HepG2 (cell line): ENCODE data around the gene GPR156. TPM values are rescaled to one million over a fixed set of nuclear protein-coding genes. Genes with fewer than 3 reads are reported as not detected.

ENCODE experiments used
- ATAC-seq: fragments of 200-7000 bp; cut with Tn5 transposase; 3 replicates; pipeline ENCODE4 v1.9.1; 2020; ENCODE audit warnings: mild to moderate bottlenecking, moderate library complexity
- BruUV-seq: library from RNA; stranded (reverse); fragments of 400-500 nt; replicated peaks from 2 replicates; lab custom pipeline; 2021; lab: Mats Ljungman, UMichigan
- CTCF ChIA-PET: fragments of 300-600 bp; formaldehyde crosslinking; extraction: SDS; loops from one replicate; lab custom pipeline; 2021; ENCODE audit warnings: low total read pairs, inconsistent platforms, low intra/inter-chr PET ratio; lab: Yijun Ruan, JAX
- POLR2A ChIA-PET: fragments of 350-600 bp; sonication (Branson Sonifier 250); formaldehyde crosslinking; loops from one replicate; lab custom pipeline; 2020; ENCODE audit warnings: antibody characterized with exemption, inconsistent platforms; lab: Yijun Ruan, JAX
- DNase-seq: peaks from one replicate; pipeline ENCODE4 v3.0.0-alpha.2; 2015; ENCODE audit warnings: low spot score
- FAIRE-seq: peaks from 3 replicates; lab custom pipeline; 2011; peaks lifted over from hg19 to GRCh38; lab: Jason Lieb, UNC
- H2AFZ ChIP-seq: one replicate; pipeline ENCODE4 v1.6.1; 2011; ENCODE audit warnings: low read length, inconsistent platforms
- H3K27ac ChIP-seq: fragments of 300-600 bp; 3 replicates; pipeline ENCODE4 v1.8.0; 2011; ENCODE audit warnings: mixed run types, mild to moderate bottlenecking, mixed read lengths, low read length, inconsistent platforms; ENCODE audit not compliant: insufficient read depth; ENCODE audit errors: extremely low read length
- H3K27me3 ChIP-seq, 2 experiments: fragments of 200-600 bp in 1 of 2; 2 replicates in 1 of 2; 3 replicates in 1 of 2; pipeline versions ENCODE4 v1.6.0 to v1.8.0; 2011; ENCODE audit warnings: low read length in 2 of 2, mild to moderate bottlenecking in 2 of 2, moderate library complexity in 2 of 2, inconsistent platforms in 1 of 2; ENCODE audit not compliant: insufficient read depth in 2 of 2, control insufficient read depth in 1 of 2
- H3K36me3 ChIP-seq, 2 experiments: fragments of 200-600 bp in 1 of 2; replicated peaks in 1 of 2; 2 replicates in 1 of 2; 3 replicates in 1 of 2; pipeline versions ENCODE4 v1.5.1 to v1.8.0; 2011; ENCODE audit warnings: low read length in 2 of 2, inconsistent platforms in 1 of 2; ENCODE audit not compliant: insufficient read depth in 2 of 2, control insufficient read depth in 1 of 2
- H3K4me1 ChIP-seq: 2 replicates; pipeline ENCODE4 v1.5.1; 2012; ENCODE audit warnings: low read length, inconsistent platforms; ENCODE audit not compliant: insufficient read depth
- H3K4me2 ChIP-seq: 2 replicates; pipeline ENCODE4 v1.6.0; 2011; ENCODE audit warnings: low read depth, low read length, inconsistent platforms
- H3K4me3 ChIP-seq, 3 experiments: fragments of 200-600 bp in 1 of 3; sonication (generic), shearing (Covaris generic) in 1 of 3; replicated peaks in 1 of 3; 2 replicates each; pipeline ENCODE4 v1.5.1; 2011 to 2016; ENCODE audit warnings: low read length in 3 of 3, inconsistent platforms in 2 of 3, low read depth in 2 of 3, mild to moderate bottlenecking in 2 of 3, control low read depth in 1 of 3, mixed read lengths in 1 of 3; ENCODE audit not compliant: insufficient read depth in 1 of 3
- H3K79me2 ChIP-seq: one replicate; pipeline ENCODE4 v1.6.1; 2011; ENCODE audit warnings: low read length, inconsistent platforms; ENCODE audit not compliant: insufficient read depth
- H3K9ac ChIP-seq: 2 replicates; pipeline ENCODE4 v1.6.0; 2011; ENCODE audit warnings: mild to moderate bottlenecking, low read depth, low read length, inconsistent platforms; ENCODE audit not compliant: insufficient read depth
- H3K9me3 ChIP-seq: 2 replicates; pipeline ENCODE4 v1.5.1; 2012; ENCODE audit warnings: mild to moderate bottlenecking, low read length
- H4K20me1 ChIP-seq: 2 replicates; pipeline ENCODE4 v1.6.0; 2011; ENCODE audit warnings: inconsistent platforms, mild to moderate bottlenecking, low read length, moderate library complexity; ENCODE audit not compliant: insufficient read depth
- ARID2 ChIP-seq: sonication (generic); formaldehyde crosslinking; IDR thresholded peaks from 2 replicates; pipeline ENCODE4 v1.8.1; 2022; ENCODE audit warnings: mild to moderate bottlenecking, missing genetic modification reagents, borderline replicate concordance
- CEBPG ChIP-seq: IDR thresholded peaks from 2 replicates; pipeline ENCODE4 v1.6.1; 2016
- CTCF ChIP-seq: sonication (generic); formaldehyde crosslinking; IDR thresholded peaks from 2 replicates; pipeline ENCODE4 v1.5.0; 2020; ENCODE audit warnings: mild to moderate bottlenecking, missing genetic modification reagents, moderate library complexity
- KLF11 ChIP-seq: IDR thresholded peaks from 2 replicates; pipeline ENCODE4 v1.6.1; 2016; ENCODE audit warnings: missing compliant biosample characterization
- MTA1 ChIP-seq: sonication (generic); formaldehyde crosslinking; IDR thresholded peaks from 2 replicates; pipeline ENCODE4 v1.4.0; 2020; ENCODE audit warnings: missing genetic modification reagents, mild to moderate bottlenecking, borderline replicate concordance
- PPARG ChIP-seq: conservative IDR thresholded peaks from 2 replicates; pipeline ENCODE4 v1.6.1; 2016; ENCODE audit warnings: missing biosample characterization, missing genetic modification reagents
- PRPF4 ChIP-seq: fragments of 200-400 bp; formaldehyde crosslinking; IDR thresholded peaks from 2 replicates; pipeline ENCODE4 v1.6.1; 2016; ENCODE audit warnings: low read length, low read depth; ENCODE audit not compliant: poor library complexity, severe bottlenecking
- SMC3 ChIP-seq: IDR thresholded peaks from 2 replicates; pipeline ENCODE4 v1.6.1; 2011; ENCODE audit warnings: low read length, improper control_type of control experiment
- SOX5 ChIP-seq: IDR thresholded peaks from 2 replicates; pipeline ENCODE4 v1.6.1; 2016; ENCODE audit warnings: borderline replicate concordance
- TEAD3 ChIP-seq: optimal IDR thresholded peaks from 2 replicates; pipeline ENCODE3; 2016; ENCODE audit warnings: borderline replicate concordance
- ZBTB42 ChIP-seq: sonication (generic); formaldehyde crosslinking; IDR thresholded peaks from 2 replicates; pipeline ENCODE4 v1.5.0; 2020; ENCODE audit warnings: mild to moderate bottlenecking, missing genetic modification reagents
- ZNF280D ChIP-seq: sonication (generic); formaldehyde crosslinking; IDR thresholded peaks from 2 replicates; pipeline ENCODE4 v1.5.1; 2020; ENCODE audit warnings: mild to moderate bottlenecking, missing genetic modification reagents
- ZNF292 ChIP-seq: sonication (generic); formaldehyde crosslinking; IDR thresholded peaks from 2 replicates; pipeline ENCODE4 v1.8.1; 2022; ENCODE audit warnings: mild to moderate bottlenecking, low read depth, missing genetic modification reagents, borderline replicate concordance
- ZNF512 ChIP-seq: sonication (generic); formaldehyde crosslinking; IDR thresholded peaks from 2 replicates; pipeline ENCODE4 v1.4.0; 2020; ENCODE audit warnings: mild to moderate bottlenecking, missing genetic modification reagents
- ZNF749 ChIP-seq: sonication (generic); formaldehyde crosslinking; IDR thresholded peaks from 2 replicates; pipeline ENCODE4 v1.8.0; 2022; ENCODE audit warnings: mild to moderate bottlenecking, missing genetic modification reagents, moderate library complexity, borderline replicate concordance
- ZNF770 ChIP-seq: sonication (generic); formaldehyde crosslinking; IDR thresholded peaks from 2 replicates; pipeline ENCODE4 v1.5.0; 2020; ENCODE audit warnings: mild to moderate bottlenecking, missing genetic modification reagents
- WGBS: methylation state at CpG from one replicate; pipeline ENCODE4 v1.1.6; 2017; ENCODE audit warnings: low lambda C conversion rate; 5-methylcytosine and 5-hydroxymethylcytosine counted together
- in situ Hi-C: cut with HindIII; loops from 2 replicates; pipeline ENCODE4 v1.10.0; 2017; ENCODE audit warnings: low pct_unique_long_range_greater_than_20kb; ENCODE audit not compliant: extremely low pct_ligation_motif_present
- intact Hi-C: fragments of 100-400 bp; cut with micrococcal nuclease; formaldehyde crosslinking; loops from one replicate; pipeline ENCODE4 v1.10.0; 2022; ENCODE audit not compliant: unreplicated experiment
- polyA plus RNA-seq, 8 experiments: library from polyadenylated mRNA; depleted of rRNA in 3 of 8; stranded (reverse) in 7 of 8; unstranded in 1 of 8; fragments of >200 nt; fragmentation: Illumina TruSeq in 4 of 8; extraction: Trizol in 4 of 8; gene quantifications; 2 replicates each; pipeline versions ENCODE4 v1.2.1 to v1.2.3, GENCODE V29; 2011 to 2016; ENCODE audit warnings: low read depth in 4 of 8, missing spikeins in 1 of 8, mixed read lengths in 1 of 8; ENCODE audit not compliant: insufficient read depth in 1 of 8
- total RNA-seq, 5 experiments: library from RNA; depleted of rRNA; stranded (reverse); fragments of >200 nt; fragmentation: Illumina TruSeq; extraction: Trizol; gene quantifications; 2 replicates each; pipeline ENCODE4 v1.2.3, GENCODE V29; 2016; ENCODE audit warnings: low read depth in 1 of 5

GPR156 gene
- total and polyA plus RNA-seq, 2 of the 13 experiments (the other 11 are each of a cell fraction or from before 2014, with no cell fraction given): not detected

- intact Hi-C loops (no loop called here), in situ Hi-C loops (no loop called here)
- Histone ChIP-seq H3K4me1 (peaks cover 60% of the 10 kb centered on the region), H4K20me1 (no peaks in the 10 kb centered on the region), H3K27ac (no peak overlapping the region), H3K9ac (no peak overlapping the region), H3K79me2 (no peaks in the 10 kb centered on the region), H3K27me3 (no peaks in the 10 kb centered on the region; a peak in 1 of 5 replicates), H3K4me3 (no peak overlapping the region), H3K4me2 (peak overlapping the region; percentile 50), H3K9me3 (no peaks in the 10 kb centered on the region), H2AFZ (no peak overlapping the region), H3K36me3 (no peaks in the 10 kb centered on the region)
- no peak for FAIRE-seq
- 5% methylated on average over 4 of the region's 4 CpGs for WGBS
- ChIA-PET POLR2A (interaction anchor here (1.1 to 6.7 kb wide), 2 partner anchors 13 to 49 kb away, joined by 3 to 65 read pairs; partner anchors contain the start of gene GSK3B), CTCF (no interaction called here)
- ATAC-seq: peak; percentile 79
- no TSS peak for BruUV-seq
- peak; percentile 39 for DNase-seq
- TF ChIP-seq SOX5 (CRISPR knock-in tag): no peak
- TF ChIP-seq ZNF770 (CRISPR knock-in tag): 0 out of 2 replicates have a peak, but pooled peaks have one; percentile 19
- TF ChIP-seq PRPF4: no peak
- TF ChIP-seq CEBPG (CRISPR knock-in tag): no peak
- peak; percentile 34; the same call in 1 of the 2 replicates for TF ChIP-seq SMC3
- TF ChIP-seq ARID2: 0 out of 2 replicates have a peak, but pooled peaks have one; percentile 9
- no peak for TF ChIP-seq ZBTB42
- TF ChIP-seq ZNF749: no peak
- no peak for TF ChIP-seq ZNF512
- TF ChIP-seq ZNF280D (CRISPR knock-in tag): no peak
- TF ChIP-seq ZNF292: no peak
- TF ChIP-seq CTCF: peak; percentile 44
- TF ChIP-seq PPARG: no peak
- TF ChIP-seq MTA1: no peak
- TF ChIP-seq TEAD3 (CRISPR knock-in tag): peak; percentile 96
- TF ChIP-seq KLF11: no peak
Measured at GRCh38 chr3:120144267-120144666, 140.8 kb downstream of the GPR156 start.
